Left ventricle myocardium inferior (tissue), 1 donor: ENCODE measurements around the gene RAB8B. TPM values are rescaled to one million over a fixed set of nuclear protein-coding genes. Genes with fewer than 3 reads are reported as not detected.

ENCODE experiments used
- DNase-seq: peaks from one replicate; pipeline ENCODE4 v3.0.0-alpha.2; 2020
- H3K27ac ChIP-seq: fragments of 200-600 bp; replicated peaks from 2 replicates; pipeline ENCODE4 v1.8.0; 2021
- H3K27me3 ChIP-seq: fragments of 200-600 bp; 2 replicates; pipeline ENCODE4 v1.8.0; 2021; ENCODE audit warnings: low read depth
- H3K36me3 ChIP-seq: fragments of 200-600 bp; 2 replicates; pipeline ENCODE4 v1.8.0; 2021
- H3K4me1 ChIP-seq: fragments of 200-600 bp; 2 replicates; pipeline ENCODE4 v1.8.0; 2021
- H3K4me3 ChIP-seq: fragments of 200-600 bp; 2 replicates; pipeline ENCODE4 v1.8.0; 2021; ENCODE audit warnings: mild to moderate bottlenecking, moderate library complexity
- H3K9me3 ChIP-seq: fragments of 200-600 bp; replicated peaks from 2 replicates; pipeline ENCODE4 v1.8.0; 2021
- intact Hi-C: fragments of 100-400 bp; cut with micrococcal nuclease; formaldehyde crosslinking; loops from one replicate; pipeline ENCODE4 v1.11.0; 2022
- total RNA-seq: library from RNA; stranded (reverse); fragmentation: NEBNext Ultra II Directional; extraction: Animal tissue kit (Norgen Biotek cat#: 25700); gene quantifications from one replicate; pipeline ENCODE4 v1.2.1, GENCODE V29; 2021
- TF ChIP-seq, protein P1 (sequence below): fragments of 200-600 bp; IDR thresholded peaks from 2 replicates; pipeline ENCODE4 v1.8.0; 2021; ENCODE audit warnings: antibody characterized with exemption, mild to moderate bottlenecking, borderline replicate concordance
- donor health status: DM: no; HTN: yes; CAD: no; lungs with severe emphysema.

Gene RAB8B
- total RNA-seq, 1 donor from 2014 or later = 8.1 TPM

DNA sequence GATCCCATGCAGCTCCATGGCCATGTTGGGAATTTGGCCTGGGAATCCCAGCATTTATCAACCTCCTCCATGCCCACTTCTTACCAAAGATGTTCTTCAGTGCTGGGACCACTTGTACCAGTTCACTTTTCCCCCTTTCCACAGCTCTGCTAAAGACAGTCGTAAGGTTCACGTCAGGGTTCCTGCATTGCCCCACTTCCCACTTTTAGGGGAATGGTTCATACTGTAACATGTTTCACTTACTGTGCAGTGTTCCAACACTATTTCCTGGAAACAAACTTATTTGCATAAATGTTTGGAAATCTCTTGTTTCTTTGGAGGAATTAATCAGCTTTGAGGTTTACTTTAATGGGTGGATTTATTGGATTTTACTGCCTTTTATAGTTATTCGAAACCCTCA, 105.0 kb downstream of the RAB8B start:
- Histone ChIP-seq H3K4me1 (peaks cover 11% of the 10 kb centered on the region), H3K4me3 (no peak overlapping the region), H3K27ac (no peak overlapping the region), H3K9me3 (no peaks in the 10 kb centered on the region), H3K36me3 (peaks cover 8% of the 10 kb centered on the region), H3K27me3 (no peaks in the 10 kb centered on the region)
- TF ChIP-seq, protein P1, sequence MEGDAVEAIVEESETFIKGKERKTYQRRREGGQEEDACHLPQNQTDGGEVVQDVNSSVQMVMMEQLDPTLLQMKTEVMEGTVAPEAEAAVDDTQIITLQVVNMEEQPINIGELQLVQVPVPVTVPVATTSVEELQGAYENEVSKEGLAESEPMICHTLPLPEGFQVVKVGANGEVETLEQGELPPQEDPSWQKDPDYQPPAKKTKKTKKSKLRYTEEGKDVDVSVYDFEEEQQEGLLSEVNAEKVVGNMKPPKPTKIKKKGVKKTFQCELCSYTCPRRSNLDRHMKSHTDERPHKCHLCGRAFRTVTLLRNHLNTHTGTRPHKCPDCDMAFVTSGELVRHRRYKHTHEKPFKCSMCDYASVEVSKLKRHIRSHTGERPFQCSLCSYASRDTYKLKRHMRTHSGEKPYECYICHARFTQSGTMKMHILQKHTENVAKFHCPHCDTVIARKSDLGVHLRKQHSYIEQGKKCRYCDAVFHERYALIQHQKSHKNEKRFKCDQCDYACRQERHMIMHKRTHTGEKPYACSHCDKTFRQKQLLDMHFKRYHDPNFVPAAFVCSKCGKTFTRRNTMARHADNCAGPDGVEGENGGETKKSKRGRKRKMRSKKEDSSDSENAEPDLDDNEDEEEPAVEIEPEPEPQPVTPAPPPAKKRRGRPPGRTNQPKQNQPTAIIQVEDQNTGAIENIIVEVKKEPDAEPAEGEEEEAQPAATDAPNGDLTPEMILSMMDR = no peak
- DNase-seq = no peak
- intact Hi-C loops = no loop called here

DNA sequence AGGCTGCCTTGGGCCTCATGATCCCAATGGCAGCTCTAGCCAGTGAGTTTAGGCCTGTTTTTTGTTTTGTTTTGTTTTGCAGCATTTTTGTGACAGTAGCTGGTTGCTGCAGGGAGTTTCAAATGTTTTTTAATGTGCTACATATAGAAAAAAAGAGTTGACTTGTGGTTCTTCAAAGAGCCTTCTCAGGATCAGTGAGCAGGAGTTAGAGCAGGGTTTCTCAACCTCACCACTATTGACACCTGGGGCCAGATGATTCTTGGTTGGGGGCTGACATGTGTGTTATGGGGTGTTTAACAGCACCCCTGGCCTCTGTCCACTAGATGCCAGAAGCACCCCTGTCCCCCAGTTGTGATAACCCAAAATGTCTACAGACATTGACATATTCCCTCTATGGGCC, 105.9 kb downstream of the RAB8B start:
- no peak for DNase-seq

DNA sequence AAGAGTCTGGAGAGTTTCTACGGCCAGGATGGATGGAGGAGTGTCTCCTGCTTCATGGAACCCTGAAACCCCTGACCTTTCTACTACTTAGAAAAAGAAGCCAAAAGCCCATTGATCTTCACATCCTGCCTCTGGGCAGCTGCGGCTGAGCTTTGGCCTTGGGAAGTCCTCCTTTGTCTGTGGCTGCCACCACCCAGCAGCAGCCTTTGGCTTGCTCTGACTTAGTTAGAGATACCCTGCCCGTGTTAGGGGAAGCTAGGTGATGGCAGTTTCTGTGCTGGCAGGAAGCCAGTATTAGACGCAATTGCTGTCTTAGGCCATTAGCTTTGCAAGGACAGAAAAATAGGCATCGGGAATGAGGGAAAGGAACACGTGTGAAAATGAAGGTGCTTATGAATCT, 106.8 kb downstream of the RAB8B start:
- DNase-seq = no peak
- TF ChIP-seq, protein P1 = no peak
- intact Hi-C loops = no loop called here
- H3K9me3 ChIP-seq = no peaks in the 10 kb centered on the region
- no peak overlapping the region for H3K27ac ChIP-seq
- peaks cover 9% of the 10 kb centered on the region for H3K4me1 ChIP-seq
- H3K27me3 ChIP-seq = no peaks in the 10 kb centered on the region
- H3K36me3 ChIP-seq = peaks cover 11% of the 10 kb centered on the region
- no peak overlapping the region for H3K4me3 ChIP-seq

More for the DNA sequence above, 105.9 kb downstream of the RAB8B start:
- intact Hi-C loops = no loop called here
- H3K9me3 ChIP-seq = no peaks in the 10 kb centered on the region
- no peak overlapping the region for H3K4me3 ChIP-seq
- H3K36me3 ChIP-seq = peaks cover 11% of the 10 kb centered on the region
- H3K27ac ChIP-seq = no peak overlapping the region
- H3K27me3 ChIP-seq = no peaks in the 10 kb centered on the region
- peaks cover 11% of the 10 kb centered on the region for H3K4me1 ChIP-seq
- TF ChIP-seq, protein P1 = no peak

DNA sequence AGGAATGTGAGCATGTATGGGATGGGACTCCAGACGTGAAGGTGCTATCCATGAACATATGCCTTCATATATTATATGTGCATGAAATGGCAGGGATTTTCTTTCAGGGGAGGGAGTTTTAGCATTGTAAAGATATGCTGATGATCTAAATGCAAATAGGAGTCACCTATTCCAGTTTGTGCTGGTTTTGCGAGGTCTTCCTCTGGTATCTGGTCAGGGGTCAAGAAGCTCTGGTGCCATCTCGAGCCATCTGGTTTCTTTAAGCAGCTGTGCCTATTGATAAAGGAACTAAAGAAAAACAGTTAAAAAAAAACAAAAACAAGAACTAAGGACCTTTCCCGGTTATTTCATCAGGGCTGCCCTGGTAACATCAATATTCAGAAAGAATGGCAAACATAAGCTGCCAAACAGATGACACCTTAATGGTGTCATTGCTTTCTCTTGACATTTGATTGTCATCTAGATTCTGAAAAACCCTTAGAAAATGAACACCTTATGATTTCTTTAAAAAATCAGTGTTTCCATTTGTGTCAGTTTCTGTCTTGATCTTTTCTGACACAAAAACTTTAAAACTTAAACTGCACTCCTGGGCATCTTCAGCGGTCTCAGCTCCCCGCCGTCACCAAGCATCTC, 110.7 kb downstream of the RAB8B start:
- intact Hi-C loops = no loop called here
- no peaks in the 10 kb centered on the region for H3K9me3 ChIP-seq
- no peaks in the 10 kb centered on the region for H3K27me3 ChIP-seq
- DNase-seq = no peak
- H3K36me3 ChIP-seq = peaks cover 37% of the 10 kb centered on the region
- H3K4me1 ChIP-seq = peaks cover 4% of the 10 kb centered on the region
- H3K27ac ChIP-seq = no peak overlapping the region
- no peak overlapping the region for H3K4me3 ChIP-seq
- TF ChIP-seq, protein P1 = no peak

DNA sequence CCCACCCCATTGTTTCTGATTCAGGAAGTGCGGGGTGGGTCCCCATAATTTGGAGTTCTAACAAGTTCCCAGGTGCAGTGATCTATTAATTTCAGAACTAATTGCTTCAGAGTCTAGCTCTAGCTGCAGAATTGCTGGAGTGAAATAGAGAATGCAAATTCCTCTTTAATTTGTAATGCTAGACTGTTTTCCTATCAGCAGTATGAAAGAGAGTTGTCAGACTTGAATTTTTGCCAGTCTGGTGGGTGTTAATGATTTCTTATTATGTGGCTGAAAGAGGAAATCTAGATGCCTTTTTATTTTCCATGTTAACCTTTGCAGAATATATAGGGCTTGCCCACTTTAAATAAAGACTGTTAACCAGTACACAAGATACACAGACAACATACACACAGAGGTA, 111.7 kb downstream of the RAB8B start:
- TF ChIP-seq, protein P1 = no peak
- Histone ChIP-seq H3K36me3 (peaks cover 46% of the 10 kb centered on the region), H3K4me1 (peaks cover 2% of the 10 kb centered on the region), H3K27ac (no peak overlapping the region), H3K27me3 (no peaks in the 10 kb centered on the region), H3K4me3 (no peak overlapping the region), H3K9me3 (no peaks in the 10 kb centered on the region)
- no peak for DNase-seq
- intact Hi-C loops = no loop called here
